Omental fat pad (tissue), 4 donors: ENCODE data around the gene PHF10. TPM values are rescaled to one million over a fixed set of nuclear protein-coding genes. Genes with fewer than 3 reads are reported as not detected.

Source experiments
- ATAC-seq: fragments of 150-250 bp; one replicate; pipeline ENCODE4 v1.9.1; 2016; ENCODE audit warnings: mild to moderate bottlenecking, moderate library complexity; ENCODE audit not compliant: low FRiP score
- DNase-seq: peaks from one replicate; pipeline ENCODE4 v3.0.0-alpha.2; 2019; ENCODE audit warnings: low spot score
- CTCF ChIP-seq, 3 donors: fragments of 450-650 bp; IDR thresholded peaks; one replicate each; pipeline ENCODE4 v1.5.1; 2016 to 2017; ENCODE audit warnings: antibody characterized with exemption in 3 of 3, mild to moderate bottlenecking in 3 of 3, moderate library complexity in 2 of 3
- total RNA-seq, 4 donors: library from RNA; depleted of rRNA; stranded (reverse); fragments of >200 nt; gene quantifications; one replicate each; pipeline ENCODE4 v1.1.0, GENCODE V29; 2016

PHF10 gene
- total RNA-seq, 4 donors from 2014 or later: 32.9 to 49.4 (median 43.7) TPM

GRCh38 chr6:169710009-169710408 is 14.3 kb downstream of the PHF10 start:
- DNase-seq (no peak), ATAC-seq (no peak)
- no peak for TF ChIP-seq CTCF (IDR thresholded peaks at IDR 0.05)

- DNase-seq: no peak
- no peak for ATAC-seq
- TF ChIP-seq CTCF (IDR thresholded peaks at IDR 0.05): no peak
Observed at GRCh38 chr6:169709293-169709692, 15.0 kb downstream of the PHF10 start.

GRCh38 chr6:169707772-169708171 is 16.5 kb downstream of the PHF10 start:
- TF ChIP-seq CTCF (IDR thresholded peaks at IDR 0.05): no peak
- ATAC-seq: no peak
- DNase-seq: no peak

- TF ChIP-seq CTCF (IDR thresholded peaks at IDR 0.05): no peak
- no peak for ATAC-seq
- DNase-seq: no peak
Observed at GRCh38 chr6:169702840-169703246, 21.5 kb downstream of the PHF10 start.

- DNase-seq (peak; percentile 91), ATAC-seq (peak; percentile 97)
- no peak for TF ChIP-seq CTCF (IDR thresholded peaks at IDR 0.05)
Observed at GRCh38 chr6:169701954-169702839, 22.1 kb downstream of the PHF10 start, which contains the start of the genes C6orf120 and WDR27. Gene C6orf120 (plus strand): TSS chr6:169702126. CDS start chr6:169702460, 334 bp downstream. Gene WDR27 (minus strand): TSS chr6:169702029. CDS start chr6:169689005, 13,024 bp downstream.

- ATAC-seq (peak; percentile 2), DNase-seq (no peak)
- no peak for TF ChIP-seq CTCF (IDR thresholded peaks at IDR 0.05)
Observed at GRCh38 chr6:169701311-169701953, 22.9 kb downstream of the PHF10 start.
